Astrocyte (in vitro differentiated cells and primary cell): Measurements from ENCODE around the gene TMEM108.

Experiments used
- CTCF ChIP-seq: IDR thresholded peaks from 2 replicates; pipeline ENCODE4 v1.5.1; 2011; ENCODE audit warnings: low read depth, mild to moderate bottlenecking, inconsistent platforms, low read length, moderate library complexity; ENCODE audit not compliant: insufficient read depth
- EZH2 ChIP-seq: IDR thresholded peaks from 2 replicates; pipeline ENCODE4 v1.6.1; 2012; ENCODE audit warnings: mild to moderate bottlenecking, low read length, inconsistent platforms; ENCODE audit not compliant: insufficient read depth

GRCh38 chr3:133077688-133078087 lies 39.5 kb downstream of the TMEM108 start:
- TF ChIP-seq CTCF (no peak), EZH2 (no peak)
